Neural cell (in vitro differentiated cells): ENCODE measurements around the gene IFI27. TPM values are rescaled to one million over a fixed set of nuclear protein-coding genes. Genes with fewer than 3 reads are reported as not detected.

ENCODE experiments used
- H2AFZ ChIP-seq: fragments of 200-600, 300-800 bp; sonication (generic), shearing (Covaris generic); 2 replicates; pipeline ENCODE4 v1.6.0; 2014; ENCODE audit warnings: low read depth, mild to moderate bottlenecking, antibody characterized with exemption, low read length, moderate library complexity
- H3F3A ChIP-seq: fragments of 200-600 bp; shearing (Covaris generic); 2 replicates; pipeline ENCODE4 v1.6.1; 2016; ENCODE audit warnings: mild to moderate bottlenecking, moderate library complexity, mixed read lengths, antibody characterized with exemption, low read length; ENCODE audit not compliant: insufficient read depth, poor library complexity, severe bottlenecking
- H3K27ac ChIP-seq: fragments of 200-600, 300-800 bp; sonication (generic), shearing (Covaris generic); 2 replicates; pipeline ENCODE4 v1.5.1; 2014; ENCODE audit warnings: mild to moderate bottlenecking, low read length, moderate library complexity
- H3K27me3 ChIP-seq: fragments of 300-800, 200-600 bp; sonication (generic), shearing (Covaris generic); 2 replicates; pipeline ENCODE4 v1.6.0; 2014; ENCODE audit warnings: mild to moderate bottlenecking, low read depth, low read length, moderate library complexity; ENCODE audit not compliant: insufficient read depth
- H3K36me3 ChIP-seq: fragments of 300-800, 200-600 bp; sonication (generic), shearing (Covaris generic); 2 replicates; pipeline ENCODE4 v1.5.1; 2014; ENCODE audit warnings: mild to moderate bottlenecking, antibody characterized with exemption, low read length, moderate library complexity; ENCODE audit not compliant: insufficient read depth
- H3K4me2 ChIP-seq: fragments of 300-800, 200-600 bp; sonication (generic), shearing (Covaris generic); 2 replicates; pipeline ENCODE4 v1.6.0; 2014; ENCODE audit warnings: mild to moderate bottlenecking, low read length
- H3K4me3 ChIP-seq: fragments of 300-800, 200-600 bp; sonication (generic), shearing (Covaris generic); 2 replicates; pipeline ENCODE4 v1.5.1; 2014; ENCODE audit warnings: mild to moderate bottlenecking, low read length, moderate library complexity
- H3K79me2 ChIP-seq: fragments of 200-600 bp; shearing (Covaris generic); replicated peaks from 2 replicates; pipeline ENCODE4 v1.6.0; 2014; ENCODE audit warnings: mild to moderate bottlenecking, low read length, moderate library complexity; ENCODE audit not compliant: insufficient read depth
- H3K9ac ChIP-seq: fragments of 300-800, 200-600 bp; sonication (generic), shearing (Covaris generic); 2 replicates; pipeline ENCODE4 v1.6.1; 2016; ENCODE audit warnings: mild to moderate bottlenecking, low read length, mixed read lengths
- H3K9me2 ChIP-seq: fragments of 200-600 bp; shearing (Covaris generic); 2 replicates; pipeline ENCODE4 v1.6.1; 2016; ENCODE audit warnings: mild to moderate bottlenecking, low read length, mixed read lengths; ENCODE audit not compliant: insufficient read depth
- H3K9me3 ChIP-seq: fragments of 200-600, 300-800 bp; sonication (generic), shearing (Covaris generic); 2 replicates; pipeline ENCODE4 v1.6.1; 2016; ENCODE audit warnings: mild to moderate bottlenecking, mixed run types, low read length, moderate library complexity, mixed read lengths
- H4K20me1 ChIP-seq: fragments of 200-600 bp; shearing (Covaris generic); 2 replicates; pipeline ENCODE4 v1.6.1; 2016; ENCODE audit warnings: mild to moderate bottlenecking, mixed run types; ENCODE audit not compliant: insufficient read depth
- EP300 ChIP-seq: fragments of 450-650 bp; conservative IDR thresholded peaks from 2 replicates; pipeline ENCODE4 v1.6.1; 2014; ENCODE audit warnings: antibody characterized with exemption, mild to moderate bottlenecking, moderate library complexity; ENCODE audit not compliant: poor library complexity, severe bottlenecking
- EZH2 ChIP-seq: fragments of 200-600, 300-800 bp; shearing (Covaris generic), sonication (generic); IDR thresholded peaks from 2 replicates; pipeline ENCODE4 v1.6.1; 2014; ENCODE audit warnings: antibody characterized with exemption, low read length, borderline replicate concordance, mild to moderate bottlenecking; ENCODE audit not compliant: insufficient read depth, poor library complexity, severe bottlenecking
- MXI1 ChIP-seq: fragments of 450-650 bp; conservative IDR thresholded peaks from 2 replicates; pipeline ENCODE4 v1.6.1; 2014; ENCODE audit warnings: antibody characterized with exemption, mild to moderate bottlenecking; ENCODE audit not compliant: poor library complexity, severe bottlenecking
- POLR2AphosphoS5 ChIP-seq: IDR thresholded peaks from 2 replicates; pipeline ENCODE4 v1.6.1; 2012
- RAD21 ChIP-seq: fragments of 450-650 bp; conservative IDR thresholded peaks from 2 replicates; pipeline ENCODE4 v1.6.1; 2014; ENCODE audit warnings: antibody characterized with exemption, mild to moderate bottlenecking, moderate library complexity
- SMC3 ChIP-seq: fragments of 450-650 bp; conservative IDR thresholded peaks from 2 replicates; pipeline ENCODE4 v1.6.1; 2014; ENCODE audit warnings: antibody characterized with exemption, mild to moderate bottlenecking, moderate library complexity; ENCODE audit not compliant: poor library complexity
- TAF1 ChIP-seq: IDR thresholded peaks from 2 replicates; pipeline ENCODE4 v1.6.1; 2012; ENCODE audit warnings: low read depth
- polyA plus RNA-seq: library from polyadenylated mRNA; depleted of rRNA; stranded (reverse); fragments of >200 nt; gene quantifications from 2 replicates; pipeline ENCODE4 v1.2.3, GENCODE V29; 2014
- TF ChIP-seq, protein P1 (sequence below): IDR thresholded peaks from 2 replicates; pipeline ENCODE4 v1.6.1; 2012; ENCODE audit warnings: borderline replicate concordance
- TF ChIP-seq, protein P2 (sequence below): fragments of 450-650 bp; IDR thresholded peaks from 2 replicates; pipeline ENCODE4 v1.5.1; 2014; ENCODE audit warnings: antibody characterized with exemption, mild to moderate bottlenecking, moderate library complexity; ENCODE audit not compliant: poor library complexity, severe bottlenecking

The IFI27 gene
- polyA plus RNA-seq, 1 donor from 2014 or later = 2.2 TPM

DNA sequence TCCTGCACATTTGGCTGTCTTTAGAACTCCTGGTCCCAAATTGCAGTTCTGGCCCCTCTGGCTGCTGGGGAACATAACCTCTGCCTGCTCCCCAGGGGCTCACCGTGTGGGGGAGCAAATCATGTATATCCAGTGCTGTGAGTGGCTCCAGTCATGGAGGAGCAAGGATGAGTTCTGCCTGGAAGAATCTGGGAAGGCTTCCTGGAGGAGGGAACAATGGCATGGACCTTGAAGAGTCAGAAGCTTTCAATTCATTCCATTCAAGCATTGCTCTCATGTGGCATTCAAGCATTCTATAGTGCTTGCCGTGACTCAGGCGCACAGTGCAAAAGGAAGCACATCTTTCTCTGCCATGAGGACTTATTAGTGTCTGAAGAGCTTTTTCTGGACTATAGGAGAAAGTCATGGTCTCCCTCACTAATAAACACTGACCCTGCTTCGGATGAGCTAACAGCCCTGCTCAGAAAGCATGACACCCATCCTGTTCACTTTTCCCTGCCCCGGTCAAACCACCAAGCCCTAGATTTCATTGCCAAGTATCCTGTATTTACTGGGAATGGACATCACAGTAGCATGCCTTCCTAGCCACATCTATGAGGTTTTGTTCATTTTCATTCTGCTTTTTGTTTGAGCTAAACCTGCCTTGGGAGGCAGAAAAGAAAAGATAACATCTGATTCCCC lies 3.5 kb downstream of the IFI27 start:
- H3K9me2 ChIP-seq = no peaks in the 10 kb centered on the region
- TF ChIP-seq POLR2AphosphoS5 (no peak), EZH2 (no peak), MXI1 (no peak), RAD21 (no peak), SMC3 (no peak), EP300 (no peak), TAF1 (no peak)
- TF ChIP-seq, protein P1, sequence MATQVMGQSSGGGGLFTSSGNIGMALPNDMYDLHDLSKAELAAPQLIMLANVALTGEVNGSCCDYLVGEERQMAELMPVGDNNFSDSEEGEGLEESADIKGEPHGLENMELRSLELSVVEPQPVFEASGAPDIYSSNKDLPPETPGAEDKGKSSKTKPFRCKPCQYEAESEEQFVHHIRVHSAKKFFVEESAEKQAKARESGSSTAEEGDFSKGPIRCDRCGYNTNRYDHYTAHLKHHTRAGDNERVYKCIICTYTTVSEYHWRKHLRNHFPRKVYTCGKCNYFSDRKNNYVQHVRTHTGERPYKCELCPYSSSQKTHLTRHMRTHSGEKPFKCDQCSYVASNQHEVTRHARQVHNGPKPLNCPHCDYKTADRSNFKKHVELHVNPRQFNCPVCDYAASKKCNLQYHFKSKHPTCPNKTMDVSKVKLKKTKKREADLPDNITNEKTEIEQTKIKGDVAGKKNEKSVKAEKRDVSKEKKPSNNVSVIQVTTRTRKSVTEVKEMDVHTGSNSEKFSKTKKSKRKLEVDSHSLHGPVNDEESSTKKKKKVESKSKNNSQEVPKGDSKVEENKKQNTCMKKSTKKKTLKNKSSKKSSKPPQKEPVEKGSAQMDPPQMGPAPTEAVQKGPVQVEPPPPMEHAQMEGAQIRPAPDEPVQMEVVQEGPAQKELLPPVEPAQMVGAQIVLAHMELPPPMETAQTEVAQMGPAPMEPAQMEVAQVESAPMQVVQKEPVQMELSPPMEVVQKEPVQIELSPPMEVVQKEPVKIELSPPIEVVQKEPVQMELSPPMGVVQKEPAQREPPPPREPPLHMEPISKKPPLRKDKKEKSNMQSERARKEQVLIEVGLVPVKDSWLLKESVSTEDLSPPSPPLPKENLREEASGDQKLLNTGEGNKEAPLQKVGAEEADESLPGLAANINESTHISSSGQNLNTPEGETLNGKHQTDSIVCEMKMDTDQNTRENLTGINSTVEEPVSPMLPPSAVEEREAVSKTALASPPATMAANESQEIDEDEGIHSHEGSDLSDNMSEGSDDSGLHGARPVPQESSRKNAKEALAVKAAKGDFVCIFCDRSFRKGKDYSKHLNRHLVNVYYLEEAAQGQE = no peak
- TF ChIP-seq, protein P2, sequence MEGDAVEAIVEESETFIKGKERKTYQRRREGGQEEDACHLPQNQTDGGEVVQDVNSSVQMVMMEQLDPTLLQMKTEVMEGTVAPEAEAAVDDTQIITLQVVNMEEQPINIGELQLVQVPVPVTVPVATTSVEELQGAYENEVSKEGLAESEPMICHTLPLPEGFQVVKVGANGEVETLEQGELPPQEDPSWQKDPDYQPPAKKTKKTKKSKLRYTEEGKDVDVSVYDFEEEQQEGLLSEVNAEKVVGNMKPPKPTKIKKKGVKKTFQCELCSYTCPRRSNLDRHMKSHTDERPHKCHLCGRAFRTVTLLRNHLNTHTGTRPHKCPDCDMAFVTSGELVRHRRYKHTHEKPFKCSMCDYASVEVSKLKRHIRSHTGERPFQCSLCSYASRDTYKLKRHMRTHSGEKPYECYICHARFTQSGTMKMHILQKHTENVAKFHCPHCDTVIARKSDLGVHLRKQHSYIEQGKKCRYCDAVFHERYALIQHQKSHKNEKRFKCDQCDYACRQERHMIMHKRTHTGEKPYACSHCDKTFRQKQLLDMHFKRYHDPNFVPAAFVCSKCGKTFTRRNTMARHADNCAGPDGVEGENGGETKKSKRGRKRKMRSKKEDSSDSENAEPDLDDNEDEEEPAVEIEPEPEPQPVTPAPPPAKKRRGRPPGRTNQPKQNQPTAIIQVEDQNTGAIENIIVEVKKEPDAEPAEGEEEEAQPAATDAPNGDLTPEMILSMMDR = no peak
- H3K4me2 ChIP-seq = no peak overlapping the region
- no peak overlapping the region for H3K27ac ChIP-seq
- no peak overlapping the region for H3K4me3 ChIP-seq
- no peaks in the 10 kb centered on the region for H3K27me3 ChIP-seq
- H3K9ac ChIP-seq = no peak overlapping the region
- H2AFZ ChIP-seq = no peak overlapping the region
- H3F3A ChIP-seq = no peaks in the 10 kb centered on the region
- H3K9me3 ChIP-seq = no peaks in the 10 kb centered on the region
- no peaks in the 10 kb centered on the region for H3K36me3 ChIP-seq
- H3K79me2 ChIP-seq = no peaks in the 10 kb centered on the region
- no peaks in the 10 kb centered on the region for H4K20me1 ChIP-seq

DNA sequence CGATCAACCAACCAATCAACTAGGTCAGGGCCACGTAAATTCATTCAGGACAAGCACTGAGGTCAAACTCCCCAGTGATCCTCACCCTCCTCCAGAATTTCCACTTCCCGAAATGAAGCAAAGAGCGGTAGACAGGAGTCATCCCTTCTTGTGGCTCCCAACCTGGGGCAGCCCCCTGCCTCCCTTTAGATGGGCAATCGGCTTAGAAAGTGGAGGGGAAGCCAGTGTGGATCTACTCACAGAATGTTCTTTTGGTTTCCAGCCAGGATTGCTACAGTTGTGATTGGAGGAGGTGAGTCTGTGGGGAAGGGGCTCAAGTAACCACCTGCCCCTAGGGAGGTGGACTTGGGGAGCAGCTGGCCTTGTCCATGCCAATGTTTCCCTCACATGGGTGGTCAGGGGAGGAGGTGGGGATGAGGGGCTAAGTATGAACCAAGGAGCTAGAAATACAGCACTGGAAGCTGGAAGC lies 4.1 kb downstream of the IFI27 start:
- H3K27ac ChIP-seq = no peak overlapping the region
- no peak overlapping the region for H3K4me2 ChIP-seq
- H3K9me3 ChIP-seq = no peaks in the 10 kb centered on the region
- H3K9ac ChIP-seq = no peak overlapping the region
- TF ChIP-seq, protein P2 = no peak
- TF ChIP-seq POLR2AphosphoS5 = no peak
- TF ChIP-seq, protein P1 = no peak
- no peak for TF ChIP-seq MXI1
- TF ChIP-seq SMC3 = no peak
- TF ChIP-seq EZH2 = no peak
- no peak for TF ChIP-seq RAD21
- no peak for TF ChIP-seq TAF1
- no peak for TF ChIP-seq EP300
- no peaks in the 10 kb centered on the region for H3K79me2 ChIP-seq
- H3F3A ChIP-seq = no peaks in the 10 kb centered on the region
- no peaks in the 10 kb centered on the region for H3K27me3 ChIP-seq
- H3K4me3 ChIP-seq = no peak overlapping the region
- H3K36me3 ChIP-seq = no peaks in the 10 kb centered on the region
- H4K20me1 ChIP-seq = no peaks in the 10 kb centered on the region
- H3K9me2 ChIP-seq = no peaks in the 10 kb centered on the region
- H2AFZ ChIP-seq = no peak overlapping the region
